ENCODE data around the gene RFC1. TPM values are rescaled to one million over a fixed set of nuclear protein-coding genes. Genes with fewer than 3 reads are reported as not detected.
"Not testable (repeated sequence)": the region's sequence is repeated elsewhere in the genome, so short reads cannot be mapped to it uniquely, and the experiment has no call there.

The RFC1 gene
- total RNA-seq, 1 donor from 2014 or later, result 42.1 TPM

DNA sequence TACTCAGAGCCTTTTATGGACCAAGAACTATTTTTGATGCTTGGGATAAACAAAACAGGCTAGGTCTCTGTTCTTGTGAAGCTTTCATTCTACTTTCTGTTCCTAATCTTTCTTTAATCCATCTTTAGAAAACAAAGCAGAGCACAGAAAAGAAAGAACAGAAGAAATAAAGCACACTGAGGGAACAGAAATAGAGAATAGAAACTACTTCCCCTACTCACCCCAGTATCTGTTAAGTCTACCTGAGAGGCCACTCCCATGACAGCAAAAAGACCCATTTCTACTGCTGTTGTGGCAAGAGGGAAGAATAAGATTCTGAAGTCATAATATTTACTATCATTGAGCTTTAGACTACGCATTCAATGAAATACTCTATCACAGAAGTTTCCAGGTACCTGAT is 9.2 kb downstream of the RFC1 start:
- H3K4me3 ChIP-seq (ENCODE audit: low read depth, low read length), result no peak overlapping the region
- H3K36me3 ChIP-seq (ENCODE audit: control insufficient read depth, insufficient read depth, low read length), result no peaks in the 10 kb centered on the region
- H3K27me3 ChIP-seq (ENCODE audit: control insufficient read depth, insufficient read depth, low read length), result no peaks in the 10 kb centered on the region
- no peak for DNase-seq (ENCODE audit: low read depth)
- TF ChIP-seq, protein P1, sequence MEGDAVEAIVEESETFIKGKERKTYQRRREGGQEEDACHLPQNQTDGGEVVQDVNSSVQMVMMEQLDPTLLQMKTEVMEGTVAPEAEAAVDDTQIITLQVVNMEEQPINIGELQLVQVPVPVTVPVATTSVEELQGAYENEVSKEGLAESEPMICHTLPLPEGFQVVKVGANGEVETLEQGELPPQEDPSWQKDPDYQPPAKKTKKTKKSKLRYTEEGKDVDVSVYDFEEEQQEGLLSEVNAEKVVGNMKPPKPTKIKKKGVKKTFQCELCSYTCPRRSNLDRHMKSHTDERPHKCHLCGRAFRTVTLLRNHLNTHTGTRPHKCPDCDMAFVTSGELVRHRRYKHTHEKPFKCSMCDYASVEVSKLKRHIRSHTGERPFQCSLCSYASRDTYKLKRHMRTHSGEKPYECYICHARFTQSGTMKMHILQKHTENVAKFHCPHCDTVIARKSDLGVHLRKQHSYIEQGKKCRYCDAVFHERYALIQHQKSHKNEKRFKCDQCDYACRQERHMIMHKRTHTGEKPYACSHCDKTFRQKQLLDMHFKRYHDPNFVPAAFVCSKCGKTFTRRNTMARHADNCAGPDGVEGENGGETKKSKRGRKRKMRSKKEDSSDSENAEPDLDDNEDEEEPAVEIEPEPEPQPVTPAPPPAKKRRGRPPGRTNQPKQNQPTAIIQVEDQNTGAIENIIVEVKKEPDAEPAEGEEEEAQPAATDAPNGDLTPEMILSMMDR (IDR thresholded peaks at IDR 0.05; ENCODE audit: insufficient read depth, low read length, poor library complexity, severe bottlenecking), result no peak

DNA sequence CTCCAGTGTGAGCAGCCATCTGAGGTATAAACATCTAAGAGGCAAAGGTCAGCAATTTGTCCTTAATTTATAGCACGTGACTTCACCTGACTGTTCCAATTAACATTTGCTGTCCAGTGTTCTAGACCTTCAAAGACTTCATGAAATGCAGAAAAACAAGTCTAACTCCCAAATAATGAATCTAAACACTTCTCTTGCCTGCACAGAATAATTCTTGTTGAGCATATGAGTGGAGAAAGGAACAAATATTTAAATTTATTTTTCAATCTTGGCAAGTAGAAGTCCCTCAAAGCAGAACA is 12.0 kb downstream of the RFC1 start:
- TF ChIP-seq, protein P1 (IDR thresholded peaks at IDR 0.05; ENCODE audit: insufficient read depth, low read length, poor library complexity, severe bottlenecking), result no peak
- no peak for DNase-seq (ENCODE audit: low read depth)
- Histone ChIP-seq H3K4me3 (ENCODE audit: low read depth, low read length) (no peak overlapping the region), H3K36me3 (ENCODE audit: control insufficient read depth, insufficient read depth, low read length) (no peaks in the 10 kb centered on the region), H3K27me3 (ENCODE audit: control insufficient read depth, insufficient read depth, low read length) (no peaks in the 10 kb centered on the region)

DNA sequence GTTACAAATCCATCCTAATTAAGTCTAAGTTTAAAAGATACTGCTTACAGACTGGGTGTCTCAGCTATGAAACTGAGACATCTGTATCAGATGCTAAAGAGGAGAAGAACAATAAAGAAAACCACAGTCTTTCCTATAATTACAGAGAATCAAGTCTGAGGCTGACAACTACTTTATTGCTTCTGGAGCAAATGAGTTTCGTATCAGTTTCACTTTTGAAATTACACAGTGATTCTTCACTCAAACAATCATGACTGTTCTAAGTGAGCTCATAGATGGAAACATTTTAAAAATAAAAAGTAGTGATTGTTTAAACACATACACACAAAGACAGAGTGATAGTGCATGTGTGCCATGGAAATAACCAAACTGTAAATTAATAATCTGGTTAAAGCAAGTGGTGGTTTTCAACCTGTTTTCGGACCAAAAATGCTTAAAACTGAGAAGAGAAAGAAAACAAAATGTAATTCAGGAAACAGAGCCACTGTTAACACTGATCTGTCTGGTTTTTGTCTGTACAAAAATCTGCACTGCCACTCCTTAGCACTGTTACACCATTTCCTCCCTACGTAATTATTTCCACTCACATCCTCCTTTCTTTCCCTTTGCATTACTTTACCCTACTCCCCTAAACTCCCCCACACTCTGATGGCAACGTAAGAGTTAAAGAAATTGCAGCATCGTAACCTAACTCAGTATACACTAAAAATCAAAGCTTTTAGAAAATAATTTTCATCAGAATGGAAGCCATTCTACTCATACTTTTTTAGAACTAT is 12.5 kb downstream of the RFC1 start:
- peak overlapping the region; percentile 14 for H3K4me3 ChIP-seq (ENCODE audit: low read depth, low read length)
- DNase-seq (ENCODE audit: low read depth), result no peak

DNA sequence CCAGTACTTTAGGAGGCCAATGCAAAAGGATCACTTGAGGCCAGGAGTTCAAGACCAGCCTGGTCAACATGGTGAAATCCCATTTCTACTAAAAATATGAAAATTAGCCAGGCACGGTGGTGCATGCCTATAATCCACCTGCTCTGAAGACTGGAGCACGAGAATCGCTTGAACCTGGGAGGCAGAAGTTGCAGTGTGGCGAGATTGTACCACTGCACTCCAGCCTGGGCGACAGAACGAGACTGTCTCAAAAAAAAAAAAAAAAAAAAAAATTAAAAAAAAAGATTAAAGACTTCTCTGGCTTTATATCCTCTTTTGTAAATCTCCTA is 13.0 kb downstream of the RFC1 start:
- H3K27me3 ChIP-seq (ENCODE audit: control insufficient read depth, insufficient read depth, low read length); H3K4me3 ChIP-seq (ENCODE audit: low read depth, low read length); DNase-seq (ENCODE audit: low read depth); H3K36me3 ChIP-seq (ENCODE audit: control insufficient read depth, insufficient read depth, low read length): not testable (repeated sequence)

More for the DNA sequence above, 12.5 kb downstream of the RFC1 start:
- H3K36me3 ChIP-seq (ENCODE audit: control insufficient read depth, insufficient read depth, low read length), result no peaks in the 10 kb centered on the region
- TF ChIP-seq, protein P1 (IDR thresholded peaks at IDR 0.05; ENCODE audit: insufficient read depth, low read length, poor library complexity, severe bottlenecking), result no peak
- H3K27me3 ChIP-seq (ENCODE audit: control insufficient read depth, insufficient read depth, low read length), result no peaks in the 10 kb centered on the region

DNA sequence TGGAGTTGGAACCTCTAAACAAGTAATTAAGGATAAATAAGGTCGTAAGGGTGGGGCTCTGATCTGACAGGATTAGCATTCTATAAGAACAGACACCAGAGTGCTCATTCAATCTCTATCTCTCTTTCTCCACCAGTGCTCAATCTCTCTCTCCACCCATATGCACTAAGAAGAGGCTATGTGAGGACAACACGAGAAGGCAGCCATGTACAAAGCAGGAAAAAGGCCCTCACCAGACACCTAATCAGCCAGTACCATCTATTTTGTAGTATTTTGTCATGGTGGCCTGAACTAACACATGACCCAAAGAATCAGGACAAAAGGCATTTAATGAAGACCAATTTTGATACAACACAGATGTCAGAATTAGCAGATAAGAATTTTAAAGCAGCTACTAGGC is 16.8 kb downstream of the RFC1 start:
- no peak overlapping the region for H3K4me3 ChIP-seq (ENCODE audit: low read depth, low read length)
- TF ChIP-seq, protein P1 (IDR thresholded peaks at IDR 0.05; ENCODE audit: insufficient read depth, low read length, poor library complexity, severe bottlenecking), result no peak
- H3K27me3 ChIP-seq (ENCODE audit: control insufficient read depth, insufficient read depth, low read length), result no peaks in the 10 kb centered on the region
- DNase-seq (ENCODE audit: low read depth), result no peak
- H3K36me3 ChIP-seq (ENCODE audit: control insufficient read depth, insufficient read depth, low read length), result no peaks in the 10 kb centered on the region

DNA sequence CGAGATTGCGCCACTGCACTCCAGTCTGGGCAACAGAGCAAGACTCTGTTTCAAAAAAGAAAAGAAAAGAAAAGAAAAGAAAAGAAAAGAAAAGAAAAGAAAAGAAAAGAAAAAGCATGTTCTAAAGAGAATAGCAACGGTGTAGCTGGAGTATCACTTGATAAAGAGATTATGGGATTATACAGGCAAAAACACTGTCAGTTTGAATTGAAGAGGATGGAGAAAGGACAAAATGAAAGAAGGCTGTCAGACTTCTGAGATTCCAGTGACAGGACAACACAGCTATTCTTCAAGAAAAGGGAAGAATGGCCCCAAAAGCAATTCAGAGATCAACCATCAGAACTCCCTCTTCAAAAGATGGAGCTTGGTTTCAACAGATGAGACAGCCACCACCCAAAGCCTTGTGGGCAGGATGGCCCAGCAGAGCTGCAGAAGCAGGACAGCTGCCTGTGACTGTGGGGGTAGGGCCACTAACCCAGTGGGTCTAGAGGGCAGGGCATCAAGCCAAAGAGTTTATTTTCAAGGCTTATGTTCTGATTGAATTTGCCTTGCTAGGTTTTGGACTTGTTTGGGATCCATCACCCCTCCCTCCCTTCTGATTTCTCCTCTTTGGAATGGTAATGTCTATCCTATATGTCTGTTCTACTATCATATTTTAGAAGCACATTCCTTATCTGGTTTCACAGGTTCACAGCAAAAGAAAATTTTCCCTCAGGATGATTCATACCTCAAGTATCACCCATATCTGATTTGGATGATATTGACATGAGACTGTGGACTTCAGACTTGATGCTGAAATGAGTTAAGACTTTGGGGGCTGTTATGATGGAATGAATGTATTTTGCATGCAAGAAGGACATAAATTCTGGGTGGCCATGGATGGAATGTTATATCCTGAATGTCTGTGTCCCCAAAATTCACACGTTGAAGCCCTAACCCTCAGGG is 17.5 kb downstream of the RFC1 start:
- DNase-seq (ENCODE audit: low read depth), result no peak
- TF ChIP-seq, protein P1 (IDR thresholded peaks at IDR 0.05; ENCODE audit: insufficient read depth, low read length, poor library complexity, severe bottlenecking), result no peak
- no peak overlapping the region for H3K4me3 ChIP-seq (ENCODE audit: low read depth, low read length)
- no peaks in the 10 kb centered on the region for H3K27me3 ChIP-seq (ENCODE audit: control insufficient read depth, insufficient read depth, low read length)
- no peaks in the 10 kb centered on the region for H3K36me3 ChIP-seq (ENCODE audit: control insufficient read depth, insufficient read depth, low read length)

Measured in kidney epithelial cell (primary cell).